Measurements from ENCODE around the gene TMEM163. TPM values are rescaled to one million over a fixed set of nuclear protein-coding genes. Genes with fewer than 3 reads are reported as not detected.

TMEM163 gene
- total and polyA plus RNA-seq, 3 donors from 2014 or later = 24.0 to 44.3 (median 37.3) TPM

- WGBS, 2 donors = 89 to 95% methylated on average over 3 of the region's 3 CpGs
- no peaks in the 10 kb centered on the region for H3K9me3 ChIP-seq
- no peaks in the 10 kb centered on the region for H3K27me3 ChIP-seq
- H3K36me3 ChIP-seq (ENCODE audit: low read depth, missing control alignments) = no peaks in the 10 kb centered on the region
- H3K27ac ChIP-seq = no peak overlapping the region
- TF ChIP-seq POLR2A (IDR thresholded peaks at IDR 0.05) (no peak), CTCF (IDR thresholded peaks at IDR 0.05) (no peak)
- no peaks in the 10 kb centered on the region for H3K4me1 ChIP-seq
- intact Hi-C loops (cut with DNase I; ENCODE audit: low total_unique reads) = no loop called here
- no peak for DNase-seq
- no peak overlapping the region for H3K4me3 ChIP-seq
Observed at GRCh38 chr2:134549104-134549503, 169.7 kb downstream of the TMEM163 start.

- H3K4me3 ChIP-seq = no peak overlapping the region
- no peak for DNase-seq
- no peak overlapping the region for H3K27ac ChIP-seq
- no peaks in the 10 kb centered on the region for H3K27me3 ChIP-seq
- no peaks in the 10 kb centered on the region for H3K9me3 ChIP-seq
- TF ChIP-seq POLR2A (IDR thresholded peaks at IDR 0.05) (no peak), CTCF (IDR thresholded peaks at IDR 0.05) (no peak)
- intact Hi-C loops (cut with DNase I; ENCODE audit: low total_unique reads) = no loop called here
- no peaks in the 10 kb centered on the region for H3K36me3 ChIP-seq (ENCODE audit: low read depth, missing control alignments)
- H3K4me1 ChIP-seq = no peaks in the 10 kb centered on the region
Observed at GRCh38 chr2:134540990-134541389, 177.8 kb downstream of the TMEM163 start.

GRCh38 chr2:134539981-134540380 lies 178.8 kb downstream of the TMEM163 start:
- H3K4me3 ChIP-seq = no peak overlapping the region
- no peaks in the 10 kb centered on the region for H3K36me3 ChIP-seq (ENCODE audit: low read depth, missing control alignments)
- H3K9me3 ChIP-seq = no peaks in the 10 kb centered on the region
- TF ChIP-seq POLR2A (IDR thresholded peaks at IDR 0.05) = no peak
- TF ChIP-seq CTCF (IDR thresholded peaks at IDR 0.05) = no peak
- H3K27me3 ChIP-seq = no peaks in the 10 kb centered on the region
- DNase-seq = no peak
- WGBS, 2 donors = 90 to 95% methylated on average over 4 to 5 of the region's 5 CpGs
- no peaks in the 10 kb centered on the region for H3K4me1 ChIP-seq
- no peak overlapping the region for H3K27ac ChIP-seq
- intact Hi-C loops (cut with DNase I; ENCODE audit: low total_unique reads) = no loop called here

GRCh38 chr2:134537702-134538101 lies 181.1 kb downstream of the TMEM163 start:
- no peaks in the 10 kb centered on the region for H3K4me1 ChIP-seq
- no peaks in the 10 kb centered on the region for H3K36me3 ChIP-seq (ENCODE audit: low read depth, missing control alignments)
- no peak overlapping the region for H3K27ac ChIP-seq
- H3K27me3 ChIP-seq = no peaks in the 10 kb centered on the region
- DNase-seq = no peak
- no peaks in the 10 kb centered on the region for H3K9me3 ChIP-seq
- TF ChIP-seq POLR2A (IDR thresholded peaks at IDR 0.05) = no peak
- TF ChIP-seq CTCF (IDR thresholded peaks at IDR 0.05) = no peak
- intact Hi-C loops (cut with DNase I; ENCODE audit: low total_unique reads) = no loop called here
- H3K4me3 ChIP-seq = no peak overlapping the region
- 61 to 81% methylated on average over 4 of the region's 4 CpGs for WGBS, 2 donors

- Histone ChIP-seq H3K27me3 (no peaks in the 10 kb centered on the region), H3K4me3 (no peak overlapping the region), H3K36me3 (ENCODE audit: low read depth, missing control alignments) (no peaks in the 10 kb centered on the region), H3K9me3 (no peaks in the 10 kb centered on the region), H3K27ac (no peak overlapping the region), H3K4me1 (no peaks in the 10 kb centered on the region)
- DNase-seq = no peak
- WGBS, 2 donors = 90 to 94% methylated on average over 2 of the region's 2 CpGs
- no peak for TF ChIP-seq CTCF (IDR thresholded peaks at IDR 0.05)
- no peak for TF ChIP-seq POLR2A (IDR thresholded peaks at IDR 0.05)
- intact Hi-C loops (cut with DNase I; ENCODE audit: low total_unique reads) = no loop called here
Observed at GRCh38 chr2:134537121-134537520, 181.7 kb downstream of the TMEM163 start.
